ENCODE results near the gene IFT172.

DNA sequence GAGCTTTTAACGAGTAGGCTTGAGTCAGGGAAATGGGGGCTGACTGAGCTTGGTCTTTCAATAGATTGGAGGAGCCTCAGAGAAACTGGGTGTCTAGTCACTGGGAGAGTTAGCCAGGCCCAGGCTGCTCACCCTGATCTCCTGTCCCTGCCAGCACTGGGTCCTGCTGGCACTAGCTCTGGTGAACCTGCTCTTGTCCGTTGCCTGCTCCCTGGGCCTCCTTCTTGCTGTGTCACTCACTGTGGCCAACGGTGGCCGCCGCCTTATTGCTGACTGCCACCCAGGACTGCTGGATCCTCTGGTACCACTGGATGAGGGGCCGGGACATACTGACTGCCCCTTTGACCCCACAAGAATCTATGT lies 46.6 kb downstream of the IFT172 start:
- no peak for TF ChIP-seq EZH2 (IDR thresholded peaks at IDR 0.05; ENCODE audit: borderline replicate concordance, insufficient read depth, low read depth, low read length, poor library complexity, severe bottlenecking)
- TF ChIP-seq CTCF (IDR thresholded peaks at IDR 0.05): no peak

Measured in B cell (primary cell).